HG02763 (cell line): ENCODE results near the gene SLC6A15.
A peak's percentile ranks its signal among the peaks of the same experiment; 100 is the strongest.

Experiments
- ATAC-seq: cut with Tn5 transposase; IDR thresholded peaks from one replicate; pipeline ENCODE4 v1.9.1; 2021; ENCODE audit warnings: mild to moderate bottlenecking, moderate library complexity; ENCODE audit not compliant: unreplicated experiment

The SLC6A15 gene

DNA sequence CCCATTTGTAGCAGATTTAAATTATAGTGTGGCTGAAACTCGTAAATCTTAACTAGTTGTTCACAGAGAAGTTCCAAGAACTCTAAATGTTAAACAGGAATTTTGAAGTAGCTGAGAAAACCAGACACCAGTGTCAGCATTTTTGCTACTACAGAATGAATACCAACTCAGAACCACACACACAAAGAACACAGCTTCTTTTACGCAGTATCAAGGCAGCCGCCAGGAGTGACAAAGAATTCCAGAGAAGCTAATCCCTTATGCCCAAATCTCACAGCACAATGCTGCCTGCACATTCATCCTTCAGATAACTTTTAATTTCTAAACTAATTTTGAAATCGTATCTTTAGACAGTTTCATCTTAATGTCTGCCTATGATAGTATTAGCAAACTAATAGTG lies 37.4 kb downstream of the SLC6A15 start:
- no peak for ATAC-seq

DNA sequence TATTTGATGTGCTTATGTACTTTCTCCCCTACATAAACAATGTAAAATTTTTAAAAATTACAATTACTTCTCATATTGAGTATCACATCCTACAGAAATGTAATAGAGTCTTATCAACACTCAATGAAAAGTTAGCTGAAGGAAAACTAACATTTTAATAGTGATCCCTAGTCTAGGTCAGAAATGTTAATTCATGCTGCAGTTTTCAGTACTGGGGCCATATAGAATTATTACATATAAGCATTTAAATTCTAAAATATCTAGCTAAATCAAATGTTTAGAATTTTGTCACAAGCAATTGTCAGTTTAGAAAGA lies 37.8 kb downstream of the SLC6A15 start:
- no peak for ATAC-seq

DNA sequence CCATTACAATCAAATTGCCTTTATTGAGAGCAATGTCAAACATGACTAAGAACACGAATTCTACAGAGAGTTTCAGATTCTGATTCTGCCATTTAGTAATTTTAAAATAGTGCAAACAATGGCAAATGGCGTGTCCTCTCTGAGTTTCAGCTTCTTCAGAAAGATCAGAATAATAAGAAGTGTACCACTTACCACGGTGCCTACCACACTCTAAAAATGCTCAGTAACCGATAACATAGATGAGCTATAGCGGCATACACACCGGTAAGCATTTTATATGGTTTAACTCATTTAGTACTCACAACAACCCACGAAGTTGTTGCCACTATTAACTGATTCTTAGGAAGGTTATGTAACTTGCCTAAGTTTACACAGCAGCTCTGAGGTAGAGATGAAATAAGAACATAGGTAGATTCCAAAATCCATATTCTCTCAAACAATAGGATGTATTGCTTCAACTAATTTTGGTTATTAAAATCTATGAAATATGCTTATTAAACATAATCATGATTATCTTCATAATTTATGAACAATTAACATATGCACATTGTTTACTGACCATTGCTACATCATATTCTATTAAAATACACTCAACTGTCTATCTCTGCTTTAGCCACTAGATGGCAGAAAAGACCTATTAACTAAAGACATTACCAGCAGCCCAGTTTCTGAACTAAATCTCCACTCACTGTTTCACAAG lies 38.3 kb downstream of the SLC6A15 start:
- ATAC-seq = peak; percentile 97

DNA sequence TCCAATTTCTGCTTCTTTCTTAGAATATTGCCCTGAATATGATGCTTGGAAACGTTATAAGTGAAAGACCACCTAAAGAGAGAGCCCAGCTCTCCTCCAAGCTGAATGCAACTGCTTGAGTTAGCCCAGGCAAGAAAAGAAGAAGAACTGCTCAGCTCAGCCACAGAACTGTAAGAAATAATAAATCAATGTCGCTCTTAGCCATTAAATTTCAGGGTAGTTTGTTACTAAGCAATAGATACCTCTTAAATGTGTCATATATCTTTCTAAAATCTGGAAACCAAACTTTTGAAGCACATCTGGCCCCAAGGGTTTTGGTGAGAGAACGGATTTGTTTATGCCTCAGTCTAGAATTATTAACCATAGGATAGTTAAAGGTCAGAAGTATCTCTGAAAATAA lies 50.4 kb downstream of the SLC6A15 start:
- no peak for ATAC-seq

DNA sequence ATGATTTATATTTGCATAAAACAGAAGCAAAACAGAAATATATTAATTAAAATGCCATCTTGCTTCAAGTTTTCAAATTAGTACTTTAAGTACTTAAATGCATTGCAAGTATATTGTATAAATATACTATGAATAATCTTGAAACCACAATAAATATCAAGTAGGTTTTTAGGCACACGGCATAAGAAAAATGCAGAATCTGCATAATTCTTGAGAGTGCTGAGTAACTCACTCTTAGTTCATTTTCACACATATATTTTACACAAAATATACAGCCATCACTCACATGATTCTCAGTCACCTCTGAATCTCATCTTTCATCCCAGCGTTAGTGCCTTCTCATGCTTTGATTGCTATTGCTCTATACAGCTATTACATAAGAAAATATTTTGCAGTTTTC lies 51.9 kb downstream of the SLC6A15 start:
- no peak for ATAC-seq

DNA sequence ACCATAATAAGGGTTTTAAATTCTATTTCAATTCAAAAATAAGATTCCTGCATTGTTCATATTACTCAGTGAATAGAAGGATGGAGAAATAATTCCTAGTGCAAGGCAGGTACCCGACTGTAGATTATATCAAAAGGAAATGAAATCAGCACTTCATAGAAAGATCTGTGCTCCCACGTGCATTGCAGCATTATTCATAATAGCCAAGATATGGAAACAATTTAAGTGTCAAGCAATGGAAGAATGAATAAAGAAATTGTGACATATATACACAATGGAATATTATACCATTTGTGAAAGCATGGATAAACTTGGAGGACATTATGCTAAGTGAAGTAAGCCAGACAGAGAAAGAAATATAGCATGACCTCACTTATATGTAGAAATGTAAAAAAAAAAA lies 53.8 kb downstream of the SLC6A15 start:
- no peak for ATAC-seq

DNA sequence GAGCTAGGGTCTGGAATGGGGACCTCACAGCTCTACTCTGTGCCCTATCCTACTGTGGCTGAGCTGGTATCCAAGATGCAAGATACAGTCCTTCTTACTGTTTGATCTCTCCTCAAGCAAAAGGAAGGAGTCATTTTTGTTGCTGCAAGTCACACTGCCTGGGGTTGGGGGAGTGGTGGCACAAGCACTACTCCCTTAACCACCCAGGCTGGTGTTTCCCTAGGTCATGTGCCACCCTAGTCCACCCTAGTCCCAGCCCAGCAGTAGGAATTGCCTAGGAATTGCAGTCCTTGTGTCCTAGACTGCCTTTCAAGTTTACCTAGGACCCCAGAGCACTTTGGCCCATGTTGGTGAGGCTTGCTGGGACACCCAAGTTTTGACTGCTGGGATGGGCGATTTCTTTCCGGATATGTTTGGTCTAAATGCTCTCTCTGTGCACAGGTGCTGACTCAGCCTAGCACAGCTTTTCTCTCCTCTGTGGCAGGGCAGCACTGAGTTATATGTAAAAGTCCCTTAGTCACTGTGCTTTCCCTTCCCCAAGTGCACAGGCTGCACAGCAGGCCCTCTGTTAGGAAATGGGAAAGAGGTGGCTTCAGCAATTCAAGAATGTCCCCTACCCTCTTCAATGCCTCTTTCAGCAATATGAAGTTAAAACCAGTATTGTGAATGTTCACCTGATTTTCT lies 54.9 kb downstream of the SLC6A15 start:
- ATAC-seq = no peak

DNA sequence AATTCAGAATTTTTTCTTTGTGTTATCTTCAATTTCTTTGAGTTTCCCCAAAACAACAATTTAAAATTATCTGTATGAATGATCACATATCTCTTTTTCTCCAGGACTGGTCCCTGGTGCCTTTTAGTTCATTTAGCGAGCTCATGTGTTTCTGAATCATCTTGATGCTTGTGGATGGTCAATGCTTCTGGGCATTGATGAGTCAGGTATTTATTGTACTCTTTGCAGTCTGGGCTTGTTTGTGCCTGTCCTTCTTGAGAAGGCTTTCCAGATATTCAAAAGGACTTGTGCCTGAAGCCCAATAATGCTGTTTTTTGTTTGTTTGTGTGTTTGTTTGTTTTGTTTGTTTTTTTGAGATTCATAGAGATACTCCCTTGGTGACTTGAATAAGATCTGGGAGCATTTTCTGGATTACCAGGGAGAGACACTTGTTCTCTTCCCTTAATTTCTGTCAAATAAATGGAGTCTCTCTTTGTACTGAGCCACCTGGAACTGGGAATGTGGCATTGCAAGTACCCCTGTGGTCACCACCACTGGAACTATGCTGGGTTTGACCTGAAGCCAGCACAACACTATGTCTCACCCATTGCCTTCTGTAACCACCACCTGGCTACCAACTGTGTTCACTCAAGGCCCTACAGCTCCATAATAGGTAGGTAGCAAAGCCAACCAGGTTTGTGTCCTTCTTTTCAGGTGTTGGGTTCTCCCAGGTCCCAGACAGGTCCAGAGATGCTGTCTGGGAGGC lies 56.3 kb downstream of the SLC6A15 start:
- ATAC-seq = no peak

DNA sequence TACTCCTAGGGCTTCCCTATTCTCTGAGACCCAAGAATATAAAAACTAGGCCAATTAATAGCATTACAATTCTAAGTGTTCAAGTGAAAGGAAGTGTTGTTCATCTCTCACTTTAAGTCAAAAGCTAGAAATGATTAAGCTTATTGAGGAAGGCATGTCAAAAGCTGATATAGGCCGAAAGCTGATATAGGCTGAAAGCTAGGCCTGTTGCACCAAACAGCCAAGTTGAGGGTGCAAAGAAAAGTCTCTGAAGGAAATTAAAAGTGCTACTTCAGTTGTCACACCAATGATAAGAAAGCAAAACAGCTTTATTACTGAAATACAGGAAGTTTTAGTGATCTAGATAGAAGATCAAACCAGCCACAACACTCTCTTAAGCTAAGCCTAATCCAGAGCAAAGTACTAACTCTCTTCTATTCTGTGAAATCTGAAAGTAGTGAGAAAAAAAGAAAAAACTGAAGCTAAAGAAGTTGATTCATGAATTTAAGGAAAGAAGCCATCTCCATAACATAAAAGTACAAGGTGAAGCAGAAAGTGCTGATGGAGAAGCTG lies 68.9 kb downstream of the SLC6A15 start:
- ATAC-seq = no peak

DNA sequence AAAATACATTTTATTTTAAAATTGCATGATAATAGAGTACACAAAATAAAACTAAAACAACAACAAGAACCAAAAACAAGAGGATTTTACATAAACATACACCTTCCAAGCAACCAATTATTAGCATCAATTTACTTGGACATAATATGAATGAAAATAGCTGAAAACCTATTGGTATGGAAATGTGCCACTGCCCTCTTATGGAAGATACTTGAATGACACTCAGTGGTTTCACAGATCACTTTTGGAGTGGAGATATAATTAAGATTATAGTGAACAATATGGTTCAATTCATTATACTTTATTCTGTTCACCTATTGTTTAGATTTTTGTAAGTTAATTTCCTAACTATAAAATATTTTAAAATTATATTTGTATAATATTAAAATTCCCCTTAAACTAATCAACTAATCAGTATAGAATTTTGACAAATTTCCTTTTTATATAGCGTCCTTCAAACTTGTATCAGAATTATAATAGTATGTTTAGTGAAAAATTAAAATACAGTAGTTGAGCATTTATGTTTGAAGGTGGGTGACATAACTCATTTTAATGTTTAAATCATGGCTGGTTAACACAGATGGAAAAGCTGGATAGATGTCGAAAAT lies 70.1 kb downstream of the SLC6A15 start:
- ATAC-seq = peak; percentile 70

DNA sequence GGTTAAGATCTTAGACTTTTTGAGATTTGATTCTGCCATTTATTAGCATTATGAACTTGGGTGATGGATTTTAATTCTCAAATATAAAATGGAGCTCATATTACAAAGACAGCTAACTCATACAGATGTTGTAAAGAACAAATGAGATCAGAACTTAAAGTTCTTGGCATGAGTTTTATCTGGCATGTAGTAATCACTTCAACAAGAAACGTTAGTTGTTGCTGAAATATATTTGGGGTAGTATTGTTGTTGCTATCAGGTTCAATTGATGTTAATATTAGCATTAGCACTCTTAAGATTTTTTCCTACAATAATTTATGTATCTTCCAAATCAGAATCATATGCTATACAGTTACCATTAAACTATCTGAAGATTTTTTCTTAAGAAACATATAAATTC lies 71.0 kb downstream of the SLC6A15 start:
- ATAC-seq = no peak

DNA sequence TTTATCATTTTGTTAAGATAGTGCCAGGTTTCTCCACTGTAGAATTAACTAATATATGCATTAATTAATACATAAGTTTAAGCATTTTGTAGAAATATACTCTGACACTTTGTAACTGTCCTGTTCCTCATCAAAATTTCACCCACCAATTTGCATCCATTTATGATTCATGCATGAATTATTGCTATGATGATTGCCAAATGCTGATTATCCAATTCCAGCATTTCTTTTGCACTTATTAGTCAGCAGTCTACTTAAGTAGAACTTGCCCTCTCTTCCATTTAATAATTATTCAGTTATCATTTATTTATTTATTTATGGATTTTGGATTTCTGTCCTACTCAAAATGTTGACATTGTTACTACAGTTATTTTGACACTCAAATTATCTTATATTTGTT lies 72.2 kb downstream of the SLC6A15 start:
- ATAC-seq = no peak

DNA sequence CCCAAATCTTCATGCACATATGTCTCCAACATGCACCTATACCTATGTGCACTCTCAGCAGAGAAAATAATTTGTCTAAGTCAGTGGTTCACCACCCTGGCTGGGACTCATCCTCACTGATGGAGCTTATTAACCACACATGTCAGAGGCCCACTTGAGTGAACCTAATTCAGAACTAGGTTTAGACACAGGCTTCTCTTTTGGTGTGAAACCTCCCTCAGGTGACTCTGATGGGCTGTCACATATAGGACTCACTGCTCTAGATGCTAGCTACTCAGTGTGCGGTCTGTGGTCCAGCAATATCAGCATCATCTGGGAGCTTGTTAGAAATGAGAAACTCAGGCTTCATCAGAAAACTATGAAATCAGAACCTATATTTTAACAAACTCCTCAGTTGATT lies 85.7 kb downstream of the SLC6A15 start:
- no peak for ATAC-seq

DNA sequence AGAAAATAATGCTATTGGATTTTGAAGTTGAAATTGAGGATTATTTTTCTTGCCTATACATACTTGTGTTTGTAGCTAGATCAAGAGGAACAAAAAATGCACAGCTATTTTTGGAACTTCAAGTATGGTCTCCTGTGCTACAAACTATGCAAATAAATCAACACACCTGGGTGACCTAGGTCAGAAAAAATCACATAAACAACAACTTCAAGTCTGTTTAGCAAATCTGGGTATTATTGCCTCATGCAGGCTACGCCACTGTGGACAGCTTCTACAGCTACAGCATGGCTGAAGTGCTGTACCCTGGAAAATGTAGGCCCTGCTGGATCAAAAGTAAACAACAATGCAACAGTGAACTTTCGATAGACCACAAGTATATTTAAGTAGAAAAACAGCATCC lies 87.5 kb downstream of the SLC6A15 start:
- peak; percentile 69 for ATAC-seq

DNA sequence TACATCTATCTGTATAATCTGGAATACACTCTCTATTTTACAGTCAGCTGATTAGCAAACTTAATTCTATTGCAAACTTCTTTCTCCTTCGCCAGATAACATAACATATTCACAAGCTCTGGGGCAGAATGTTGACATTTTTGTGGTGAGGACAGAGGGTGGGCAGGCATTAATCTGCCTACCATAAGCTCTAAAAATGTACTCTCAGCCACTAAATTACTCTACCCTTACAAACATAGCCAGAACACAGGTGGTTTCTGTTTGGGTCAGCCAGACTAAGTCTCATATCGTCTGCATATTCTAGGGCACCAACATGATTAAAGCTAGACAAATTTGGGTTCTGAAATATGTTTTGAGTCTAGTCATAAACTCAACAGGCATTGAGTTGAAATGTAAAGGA lies 90.1 kb downstream of the SLC6A15 start:
- ATAC-seq = no peak

DNA sequence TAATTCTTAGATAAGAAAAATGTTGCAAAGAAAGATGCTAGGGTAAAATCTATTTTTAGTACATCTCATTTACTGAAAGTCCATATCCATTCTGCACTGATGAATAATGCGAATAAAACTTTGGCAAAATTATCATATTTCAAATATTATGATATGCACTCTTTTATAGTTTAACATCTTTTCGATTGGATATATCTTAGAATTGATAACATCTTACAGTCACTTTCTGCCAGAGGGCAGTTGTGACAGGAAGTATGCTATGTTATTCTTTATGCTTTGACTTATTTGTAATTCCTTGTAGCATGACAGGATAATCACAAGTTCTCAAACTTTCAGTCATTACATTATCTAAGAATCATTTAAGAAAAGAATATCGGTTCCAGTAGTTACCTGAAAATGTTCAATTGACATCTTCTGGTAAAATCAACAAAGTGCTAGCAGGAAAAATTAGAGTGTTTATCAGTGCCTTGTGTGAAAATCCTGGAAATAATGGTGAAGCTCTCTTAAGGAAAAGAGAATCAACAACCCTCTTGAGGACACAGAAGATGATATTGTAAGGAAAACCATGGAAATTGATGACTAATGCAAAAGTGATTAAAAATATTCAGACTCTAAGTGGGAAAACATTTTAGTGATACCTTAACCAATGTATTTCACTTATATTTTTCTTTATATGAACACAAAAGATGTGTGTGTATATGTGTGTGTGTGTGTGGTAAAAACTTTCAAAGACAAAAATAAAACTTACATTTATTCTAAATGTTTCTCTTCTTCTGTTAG lies 95.5 kb downstream of the SLC6A15 start:
- ATAC-seq = no peak

DNA sequence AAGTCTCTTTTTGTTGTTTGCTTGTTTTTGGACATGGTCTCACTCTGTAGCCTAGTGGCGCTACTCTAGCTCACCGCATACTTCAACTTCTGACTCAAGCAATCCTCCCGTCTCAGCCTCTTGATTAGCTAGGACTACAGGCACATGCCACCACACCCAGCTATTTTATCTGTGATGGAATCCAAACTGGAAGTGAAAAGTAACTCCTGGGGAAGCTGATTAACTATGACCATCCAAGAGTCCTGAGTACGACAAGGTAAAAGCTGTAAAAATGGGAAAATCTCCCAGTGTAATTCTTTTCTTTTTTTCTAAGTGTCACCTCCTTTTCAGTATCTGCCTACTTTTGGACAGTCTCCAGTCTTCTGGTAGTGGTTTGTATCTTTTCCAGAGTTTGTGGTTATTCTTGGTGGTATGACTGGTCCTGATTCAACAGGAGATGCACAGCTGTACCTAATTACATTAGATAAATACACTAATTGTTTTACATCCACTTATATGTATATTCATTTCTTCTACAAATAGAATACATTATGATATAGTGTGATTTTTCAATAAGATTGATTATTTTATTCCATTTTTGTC lies 97.8 kb downstream of the SLC6A15 start:
- no peak for ATAC-seq

DNA sequence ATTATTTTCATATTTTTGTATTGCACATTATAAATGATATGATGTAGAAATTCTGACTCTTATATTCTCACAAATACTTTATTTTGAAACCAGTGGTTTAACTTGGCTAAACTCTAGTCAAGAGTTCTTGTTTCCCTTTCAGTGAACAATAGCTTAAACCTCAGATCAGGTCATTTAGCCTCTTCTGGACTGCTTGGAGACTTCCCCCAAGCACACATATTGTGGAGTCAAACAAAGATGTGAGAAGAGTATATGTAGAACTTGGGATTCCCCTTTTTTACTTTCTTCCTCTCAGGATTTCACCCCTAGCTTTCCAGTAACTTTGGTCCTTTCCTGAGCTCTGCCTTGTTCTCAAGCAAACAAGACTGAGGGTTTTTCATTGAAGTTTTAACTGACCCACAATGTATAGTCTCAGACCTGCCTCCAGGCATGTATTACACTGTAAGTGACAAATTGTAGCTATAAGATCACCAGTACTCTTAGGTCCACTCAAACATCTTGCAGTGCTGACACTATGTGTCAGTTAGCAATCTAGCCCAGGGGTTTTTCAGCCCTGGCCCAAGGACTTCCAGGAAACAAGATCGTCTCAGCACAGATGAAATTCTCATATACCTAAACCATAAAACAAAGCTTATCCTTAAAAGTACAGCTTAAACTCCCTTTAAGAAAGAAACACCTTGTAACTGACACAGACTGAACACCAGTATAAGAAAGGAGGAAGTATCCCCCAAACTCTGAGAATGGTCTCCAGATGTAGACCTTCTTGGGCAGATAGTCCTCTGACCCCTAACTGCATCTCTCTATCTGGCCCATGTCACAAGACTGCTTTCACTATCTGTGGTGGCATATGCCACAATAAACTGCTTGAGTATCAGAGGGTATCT lies 98.6 kb downstream of the SLC6A15 start:
- no peak for ATAC-seq

DNA sequence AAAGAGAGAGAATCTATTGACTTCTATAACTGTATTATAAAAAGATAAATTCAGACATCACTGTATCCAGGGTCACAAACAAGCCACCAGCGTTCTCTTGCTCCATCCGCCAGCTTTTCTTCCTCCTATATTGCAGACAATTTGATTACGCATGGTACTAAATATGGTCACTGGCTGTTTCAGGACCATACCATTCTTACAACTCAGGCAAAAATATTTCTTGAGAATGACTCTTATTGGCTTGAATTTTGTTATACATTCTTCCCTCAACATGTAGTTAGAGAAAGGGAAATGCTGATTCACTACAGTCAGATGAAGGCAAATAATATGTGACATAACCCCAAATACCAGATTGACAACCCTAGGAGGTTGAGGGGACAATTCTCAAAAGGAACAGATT lies 101.3 kb downstream of the SLC6A15 start:
- no peak for ATAC-seq
